Gastroesophageal sphincter (tissue), 3 donors: ENCODE measurements around the gene ZNF624.

Source experiments
- CTCF ChIP-seq, 4 experiments: fragments of 200-600 bp in 2 of 4; fragments of 450-650 bp in 2 of 4; sonication (generic) in 1 of 4; IDR thresholded peaks; one replicate each; pipeline ENCODE4 v1.5.1; 2017 to 2019; ENCODE audit warnings: antibody characterized with exemption in 4 of 4, mild to moderate bottlenecking in 2 of 4, moderate library complexity in 2 of 4
- EP300 ChIP-seq: sonication (generic); formaldehyde crosslinking; IDR thresholded peaks from one replicate; pipeline ENCODE4 v1.6.1; 2017; ENCODE audit warnings: antibody characterized with exemption, mild to moderate bottlenecking

GRCh38 chr17:16584273-16584995, 69.2 kb downstream of the ZNF624 start:
- TF ChIP-seq CTCF (IDR thresholded peaks at IDR 0.05): peak; percentile 68 to 97 (median 78)
- no peak for TF ChIP-seq EP300
